Peyer's patch (tissue), 4 donors: ENCODE data around the gene ZNF391. TPM values are rescaled to one million over a fixed set of nuclear protein-coding genes. Genes with fewer than 3 reads are reported as not detected.

Source experiments
- DNase-seq, 3 donors: peaks; one replicate each; pipeline ENCODE4 v3.0.0-alpha.2; 2017 to 2019
- H3K27ac ChIP-seq, 4 donors: fragments of 200-600 bp; sonication (generic); one replicate each; pipeline ENCODE4 v1.5.1; 2016 to 2019
- H3K27me3 ChIP-seq, 2 donors: fragments of 200-600 bp; sonication (generic); one replicate each; pipeline ENCODE4 v1.5.1; 2019
- H3K36me3 ChIP-seq, 3 donors: fragments of 200-600 bp; sonication (generic); one replicate each; pipeline ENCODE4 v1.5.1; 2016 to 2019
- H3K4me1 ChIP-seq, 4 donors: fragments of 200-600 bp; sonication (generic); one replicate each; pipeline ENCODE4 v1.5.1; 2016 to 2019
- H3K4me3 ChIP-seq, 4 donors: fragments of 200-600 bp; sonication (generic); 1 replicate in 3 of 4; 2 replicates in 1 of 4; pipeline ENCODE4 v1.5.1; 2016 to 2019; ENCODE audit warnings: mild to moderate bottlenecking in 1 of 4
- H3K9me3 ChIP-seq, 4 donors: fragments of 200-600 bp; sonication (generic); one replicate each; pipeline ENCODE4 v1.5.1; 2016 to 2019; ENCODE audit warnings: mild to moderate bottlenecking in 1 of 4
- POLR2A ChIP-seq, 2 donors: fragments of 450-650 bp; IDR thresholded peaks; one replicate each; pipeline ENCODE4 v1.5.1; 2017; ENCODE audit warnings: antibody characterized with exemption in 2 of 2, mild to moderate bottlenecking in 2 of 2, moderate library complexity in 2 of 2
- total RNA-seq, 4 donors: library from RNA; depleted of rRNA; stranded (reverse); fragments of >200 nt; gene quantifications; one replicate each; pipeline ENCODE4 v1.1.0, GENCODE V29; 2016
- TF ChIP-seq, protein P1 (sequence below), 6 experiments: fragments of 450-650 bp in 4 of 6; fragments of 200-600 bp in 2 of 6; sonication (generic) in 1 of 6; IDR thresholded peaks; one replicate each; pipeline ENCODE4 v1.5.1; 2017 to 2019; ENCODE audit warnings: antibody characterized with exemption in 6 of 6, mild to moderate bottlenecking in 3 of 6, moderate library complexity in 1 of 6

The ZNF391 gene
- total RNA-seq, 4 donors from 2014 or later: 0.18 to 3.3 (median 0.77) TPM

DNA sequence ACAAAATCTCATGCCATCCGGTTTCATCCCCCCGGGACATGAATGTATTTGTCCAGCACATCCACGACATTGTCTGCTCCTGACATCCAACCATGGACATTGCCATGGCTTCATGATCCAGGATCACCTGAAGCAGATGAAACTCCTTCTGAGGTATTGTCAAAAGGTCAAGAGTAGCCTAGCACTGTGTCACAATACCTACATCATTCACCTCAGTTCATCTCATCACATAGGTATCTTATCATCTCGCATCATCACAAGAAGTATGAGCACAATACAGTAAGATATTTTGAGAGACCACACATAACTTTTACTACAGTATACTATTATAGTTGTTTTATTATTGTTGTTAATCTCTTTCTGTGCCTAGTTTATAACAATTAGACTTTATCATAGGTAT is 50.8 kb downstream of the ZNF391 start:
- DNase-seq: no peak
- TF ChIP-seq POLR2A (IDR thresholded peaks at IDR 0.05): no peak
- TF ChIP-seq, protein P1, sequence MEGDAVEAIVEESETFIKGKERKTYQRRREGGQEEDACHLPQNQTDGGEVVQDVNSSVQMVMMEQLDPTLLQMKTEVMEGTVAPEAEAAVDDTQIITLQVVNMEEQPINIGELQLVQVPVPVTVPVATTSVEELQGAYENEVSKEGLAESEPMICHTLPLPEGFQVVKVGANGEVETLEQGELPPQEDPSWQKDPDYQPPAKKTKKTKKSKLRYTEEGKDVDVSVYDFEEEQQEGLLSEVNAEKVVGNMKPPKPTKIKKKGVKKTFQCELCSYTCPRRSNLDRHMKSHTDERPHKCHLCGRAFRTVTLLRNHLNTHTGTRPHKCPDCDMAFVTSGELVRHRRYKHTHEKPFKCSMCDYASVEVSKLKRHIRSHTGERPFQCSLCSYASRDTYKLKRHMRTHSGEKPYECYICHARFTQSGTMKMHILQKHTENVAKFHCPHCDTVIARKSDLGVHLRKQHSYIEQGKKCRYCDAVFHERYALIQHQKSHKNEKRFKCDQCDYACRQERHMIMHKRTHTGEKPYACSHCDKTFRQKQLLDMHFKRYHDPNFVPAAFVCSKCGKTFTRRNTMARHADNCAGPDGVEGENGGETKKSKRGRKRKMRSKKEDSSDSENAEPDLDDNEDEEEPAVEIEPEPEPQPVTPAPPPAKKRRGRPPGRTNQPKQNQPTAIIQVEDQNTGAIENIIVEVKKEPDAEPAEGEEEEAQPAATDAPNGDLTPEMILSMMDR (IDR thresholded peaks at IDR 0.05): no peak
- H3K27me3 ChIP-seq: no peaks in the 10 kb centered on the region
- no peaks in the 10 kb centered on the region for H3K4me1 ChIP-seq
- H3K9me3 ChIP-seq: peaks cover 0 to 5% (median 0%) of the 10 kb centered on the region in 4 donors
- H3K27ac ChIP-seq: no peak overlapping the region
- H3K36me3 ChIP-seq: no peaks in the 10 kb centered on the region
- H3K4me3 ChIP-seq: no peak overlapping the region

DNA sequence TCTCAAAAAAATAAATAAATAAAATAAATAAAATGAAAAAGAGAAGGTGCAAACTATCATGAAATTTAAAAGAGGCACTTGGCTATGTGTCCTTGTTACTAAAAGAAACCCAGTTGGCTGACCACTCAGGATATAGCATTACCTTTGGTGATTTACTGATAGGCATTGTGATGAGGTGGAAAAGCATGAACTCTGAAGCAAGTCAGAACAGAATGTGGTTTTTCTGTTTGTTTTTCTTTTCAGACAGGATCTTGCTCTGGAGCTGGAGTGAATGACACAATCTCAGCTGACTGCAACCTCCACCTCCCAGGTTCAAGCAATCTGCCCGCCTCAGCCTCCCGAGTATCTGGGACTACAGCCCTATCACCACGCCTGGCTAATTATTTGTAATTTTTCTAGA is 52.4 kb downstream of the ZNF391 start:
- Histone ChIP-seq H3K27ac (no peak overlapping the region), H3K4me1 (no peaks in the 10 kb centered on the region), H3K4me3 (no peak overlapping the region), H3K27me3 (no peaks in the 10 kb centered on the region), H3K9me3 (peaks cover 0 to 8% (median 0%) of the 10 kb centered on the region in 4 donors), H3K36me3 (no peaks in the 10 kb centered on the region)
- DNase-seq: no peak
- TF ChIP-seq, protein P1 (IDR thresholded peaks at IDR 0.05): no peak
- TF ChIP-seq POLR2A (IDR thresholded peaks at IDR 0.05): no peak

DNA sequence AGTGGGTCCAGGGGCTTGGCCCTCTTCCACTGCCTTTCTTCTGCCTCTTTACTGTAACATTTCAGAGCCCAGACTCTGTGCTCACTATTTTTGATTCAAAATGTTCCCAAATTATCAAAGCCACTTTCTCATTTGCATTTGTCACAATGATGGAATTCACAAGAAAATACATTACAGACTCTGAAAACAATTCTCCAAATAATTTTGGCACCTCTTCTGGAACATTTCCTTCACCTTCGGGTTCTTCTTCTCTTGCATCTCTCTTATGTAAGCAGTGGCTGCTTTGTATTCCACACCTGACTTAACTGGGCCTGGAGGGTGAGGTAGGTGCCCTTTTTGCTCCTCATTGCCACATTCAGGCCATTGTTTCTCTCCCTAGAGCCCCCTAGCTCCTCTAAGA is 54.4 kb downstream of the ZNF391 start:
- no peak for DNase-seq
- Histone ChIP-seq H3K9me3 (peaks cover 0 to 28% (median 3%) of the 10 kb centered on the region in 4 donors), H3K36me3 (no peaks in the 10 kb centered on the region), H3K4me1 (no peaks in the 10 kb centered on the region), H3K4me3 (no peak overlapping the region), H3K27ac (no peak overlapping the region), H3K27me3 (no peaks in the 10 kb centered on the region)
- TF ChIP-seq POLR2A (IDR thresholded peaks at IDR 0.05): no peak
- TF ChIP-seq, protein P1 (IDR thresholded peaks at IDR 0.05): no peak

DNA sequence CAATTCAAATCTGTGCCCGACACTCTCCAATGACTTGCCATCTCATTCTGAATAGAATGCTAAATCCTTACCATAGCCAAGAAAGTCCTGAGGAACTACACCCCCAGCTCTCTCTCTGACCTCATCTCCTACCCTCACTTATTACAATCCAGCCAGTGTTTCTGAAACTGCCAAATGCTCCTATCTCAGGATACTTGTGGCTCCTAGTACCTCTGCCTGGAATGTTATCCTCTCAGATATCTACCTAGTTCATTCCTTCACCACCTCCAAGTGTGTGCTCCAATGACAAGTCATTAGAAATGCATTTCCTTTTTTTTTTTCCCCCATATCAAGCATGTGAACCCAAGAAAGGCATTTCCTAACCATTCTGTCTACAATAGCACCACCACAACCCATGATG is 59.9 kb downstream of the ZNF391 start:
- H3K9me3 ChIP-seq: peaks cover 0 to 73% (median 21%) of the 10 kb centered on the region in 4 donors
- TF ChIP-seq POLR2A (IDR thresholded peaks at IDR 0.05): no peak
- TF ChIP-seq, protein P1 (IDR thresholded peaks at IDR 0.05): no peak

DNA sequence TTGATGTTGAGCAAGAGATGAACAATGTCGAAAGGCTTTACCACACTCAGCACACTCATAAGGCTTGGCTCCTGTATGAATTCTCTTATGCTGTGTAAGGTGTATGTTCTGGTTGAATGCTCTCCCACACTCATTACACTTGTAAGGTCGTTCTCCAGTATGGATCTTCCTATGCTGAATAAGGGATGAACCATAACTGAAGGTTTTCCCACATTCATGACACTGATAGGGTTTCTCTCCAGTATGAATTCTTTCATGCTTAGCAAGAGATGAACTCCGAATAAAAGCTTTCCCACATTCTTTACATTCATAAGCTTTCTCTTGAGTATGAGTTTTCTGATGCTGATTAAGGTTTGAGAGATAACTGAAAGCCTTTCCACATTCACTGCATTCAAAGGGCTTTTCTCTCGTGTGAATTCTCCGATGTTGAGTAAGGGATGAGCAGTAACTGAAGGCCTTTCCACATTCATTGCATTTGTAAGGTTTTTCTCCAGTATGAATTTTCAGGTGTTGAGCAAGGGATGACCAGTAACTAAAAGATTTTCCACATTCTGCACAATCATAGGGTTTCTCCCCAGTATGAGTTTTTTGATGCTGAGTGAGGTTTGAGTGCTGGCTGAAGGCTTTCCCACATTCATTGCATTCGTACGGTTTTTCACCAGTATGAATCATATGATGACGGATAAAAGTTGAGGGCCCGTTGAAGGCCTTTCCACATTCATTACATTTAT is 63.3 kb downstream of the ZNF391 start:
- Histone ChIP-seq H3K27me3 (no peaks in the 10 kb centered on the region), H3K9me3 (peaks cover 0 to 87% (median 22%) of the 10 kb centered on the region in 4 donors), H3K36me3 (peaks cover 3 to 59% (median 17%) of the 10 kb centered on the region in 3 donors), H3K27ac (no peak overlapping the region), H3K4me3 (no peak overlapping the region), H3K4me1 (no peaks in the 10 kb centered on the region)
- no peak for TF ChIP-seq POLR2A (IDR thresholded peaks at IDR 0.05)
- TF ChIP-seq, protein P1 (IDR thresholded peaks at IDR 0.05): no peak
- DNase-seq: no peak

More for the DNA sequence above, 59.9 kb downstream of the ZNF391 start:
- no peak for DNase-seq
- no peaks in the 10 kb centered on the region for H3K4me1 ChIP-seq
- H3K36me3 ChIP-seq: peaks cover 0 to 26% (median 0%) of the 10 kb centered on the region in 3 donors
- no peak overlapping the region for H3K4me3 ChIP-seq
- H3K27me3 ChIP-seq: no peaks in the 10 kb centered on the region
- H3K27ac ChIP-seq: no peak overlapping the region
